ENCODE measurements around the gene STAP2.

The STAP2 gene

GRCh38 chr19:4370418-4371041 lies 31.9 kb upstream of the STAP2 start:
- Histone ChIP-seq H3F3A (ENCODE audit: insufficient read depth) (peaks cover 21% of the 10 kb centered on the region), H3K9me2 (replicated peaks; ENCODE audit: insufficient read depth, low read length) (no peaks in the 10 kb centered on the region), H3K9me3 (ENCODE audit: insufficient read depth, low read length) (no peaks in the 10 kb centered on the region), H3K9ac (ENCODE audit: low read length) (peak overlapping the region; percentile 55), H3K4me3 (ENCODE audit: insufficient read depth, low read length, poor library complexity, severe bottlenecking) (peak overlapping the region; percentile 15), H3K27ac (ENCODE audit: low read depth, low read length) (peak overlapping the region; percentile 87), H3K79me2 (ENCODE audit: insufficient read depth, low read length) (peaks cover 43% of the 10 kb centered on the region), H3K36me3 (ENCODE audit: low read length) (no peaks in the 10 kb centered on the region), H4K20me1 (ENCODE audit: low read depth, low read length) (no peaks in the 10 kb centered on the region), H3K27me3 (ENCODE audit: low read length) (no peaks in the 10 kb centered on the region), H2AFZ (ENCODE audit: low read depth, low read length, severe bottlenecking) (no peak overlapping the region), H3K4me2 (ENCODE audit: low read depth, low read length, poor library complexity, severe bottlenecking) (peak overlapping the region; percentile 57)
- no peak for TF ChIP-seq CTCF (IDR thresholded peaks at IDR 0.05; ENCODE audit: insufficient read depth, low read length, poor library complexity, severe bottlenecking)

DNA sequence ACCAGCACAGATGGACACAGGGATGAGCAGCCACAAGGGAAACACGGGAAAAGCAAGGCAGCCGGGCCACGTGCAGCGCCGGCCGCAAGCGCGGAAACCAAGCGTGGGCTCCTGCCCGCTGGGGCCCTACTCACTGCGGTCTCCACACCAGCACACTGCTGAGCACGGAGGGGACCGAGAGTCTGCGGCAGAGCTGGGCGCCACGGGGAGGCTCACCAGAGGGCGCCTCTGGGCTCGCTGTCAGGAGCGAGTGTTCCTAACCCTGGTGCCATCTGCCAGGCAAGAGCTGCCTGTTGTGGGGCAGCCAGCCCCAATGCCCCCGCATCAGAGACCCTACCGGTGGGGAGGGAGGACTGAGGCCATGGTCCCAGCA lies 31.2 kb upstream of the STAP2 start:
- Histone ChIP-seq H3F3A (ENCODE audit: insufficient read depth) (peaks cover 21% of the 10 kb centered on the region), H3K9me3 (ENCODE audit: insufficient read depth, low read length) (no peaks in the 10 kb centered on the region), H3K9me2 (replicated peaks; ENCODE audit: insufficient read depth, low read length) (no peaks in the 10 kb centered on the region), H3K79me2 (ENCODE audit: insufficient read depth, low read length) (peaks cover 36% of the 10 kb centered on the region), H3K9ac (ENCODE audit: low read length) (peak overlapping the region; percentile 55), H3K4me3 (ENCODE audit: insufficient read depth, low read length, poor library complexity, severe bottlenecking) (peak overlapping the region; percentile 15), H3K27me3 (ENCODE audit: low read length) (no peaks in the 10 kb centered on the region), H3K27ac (ENCODE audit: low read depth, low read length) (peak overlapping the region; percentile 87), H3K36me3 (ENCODE audit: low read length) (no peaks in the 10 kb centered on the region), H4K20me1 (ENCODE audit: low read depth, low read length) (no peaks in the 10 kb centered on the region), H3K4me2 (ENCODE audit: low read depth, low read length, poor library complexity, severe bottlenecking) (peak overlapping the region; percentile 57), H2AFZ (ENCODE audit: low read depth, low read length, severe bottlenecking) (no peak overlapping the region)
- peak; percentile 82 for TF ChIP-seq CTCF (IDR thresholded peaks at IDR 0.05; ENCODE audit: insufficient read depth, low read length, poor library complexity, severe bottlenecking)
- no peak for TF ChIP-seq EZH2phosphoT487 (conservative IDR thresholded peaks at IDR 0.05; ENCODE audit: low read length)

DNA sequence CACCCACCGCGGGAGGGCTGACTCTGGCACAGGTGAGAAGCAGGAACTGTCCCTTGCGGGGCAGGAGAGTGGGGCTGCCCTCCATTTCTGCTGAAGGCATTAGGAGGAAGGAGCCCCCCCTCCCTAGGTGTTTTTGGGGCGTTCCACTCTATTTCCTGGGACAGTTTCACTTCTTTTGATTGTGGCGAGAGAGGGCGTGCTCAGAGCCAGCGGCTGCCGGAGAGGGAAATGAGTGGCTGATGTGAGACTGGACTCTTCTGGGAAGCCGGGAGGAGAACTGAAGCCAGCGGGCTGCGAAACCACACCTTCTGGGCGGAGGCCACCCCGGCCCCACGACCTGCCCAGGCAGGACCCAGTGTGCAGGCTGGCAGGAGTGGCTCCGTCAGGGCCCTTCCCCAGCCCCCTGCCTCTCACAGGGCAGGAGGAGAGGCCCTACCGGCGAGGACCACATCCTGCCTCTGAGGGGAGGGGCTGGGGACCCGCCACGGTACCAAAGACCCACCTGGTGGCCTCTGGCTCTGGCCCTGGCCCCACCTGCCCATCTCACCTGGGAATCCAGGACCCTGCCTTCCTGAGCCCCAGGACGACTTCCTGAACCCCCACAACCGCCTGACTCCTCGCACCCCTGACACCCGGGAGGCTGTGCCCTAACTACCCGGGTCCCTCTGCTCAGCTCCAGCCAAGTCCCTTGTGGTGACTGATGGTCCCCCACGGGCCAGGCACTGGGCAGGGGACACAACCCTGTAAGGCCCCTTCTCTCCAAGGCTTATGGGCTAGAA lies 30.7 kb upstream of the STAP2 start:
- no peaks in the 10 kb centered on the region for H3K27me3 ChIP-seq (ENCODE audit: low read length)
- peak overlapping the region; percentile 87 for H3K27ac ChIP-seq (ENCODE audit: low read depth, low read length)
- H3F3A ChIP-seq (ENCODE audit: insufficient read depth), result peaks cover 21% of the 10 kb centered on the region
- no peaks in the 10 kb centered on the region for H3K9me2 ChIP-seq (replicated peaks; ENCODE audit: insufficient read depth, low read length)
- H3K9me3 ChIP-seq (ENCODE audit: insufficient read depth, low read length), result no peaks in the 10 kb centered on the region
- no peaks in the 10 kb centered on the region for H4K20me1 ChIP-seq (ENCODE audit: low read depth, low read length)
- TF ChIP-seq EZH2phosphoT487 (conservative IDR thresholded peaks at IDR 0.05; ENCODE audit: low read length) (no peak), CTCF (IDR thresholded peaks at IDR 0.05; ENCODE audit: insufficient read depth, low read length, poor library complexity, severe bottlenecking) (no peak)
- H3K4me2 ChIP-seq (ENCODE audit: low read depth, low read length, poor library complexity, severe bottlenecking), result peak overlapping the region; percentile 57
- H3K36me3 ChIP-seq (ENCODE audit: low read length), result no peaks in the 10 kb centered on the region
- peaks cover 30% of the 10 kb centered on the region for H3K79me2 ChIP-seq (ENCODE audit: insufficient read depth, low read length)
- H2AFZ ChIP-seq (ENCODE audit: low read depth, low read length, severe bottlenecking), result no peak overlapping the region
- H3K4me3 ChIP-seq (ENCODE audit: insufficient read depth, low read length, poor library complexity, severe bottlenecking), result peak overlapping the region; percentile 14
- H3K9ac ChIP-seq (ENCODE audit: low read length), result peak overlapping the region; percentile 55
